ENCODE measurements around the gene PIK3C2G. TPM values are rescaled to one million over a fixed set of nuclear protein-coding genes. Genes with fewer than 3 reads are reported as not detected.
A peak's percentile ranks its signal among the peaks of the same experiment; 100 is the strongest.

PIK3C2G gene
- total RNA-seq, 1 donor = not detected

- H3K79me2 ChIP-seq (ENCODE audit: insufficient read depth, low read length) = no peaks in the 10 kb centered on the region
- no peaks in the 10 kb centered on the region for H3K27me3 ChIP-seq (ENCODE audit: insufficient read depth, low read length)
- no peaks in the 10 kb centered on the region for H4K20me1 ChIP-seq (ENCODE audit: insufficient read depth, low read length)
- no peak overlapping the region for H3K4me3 ChIP-seq (ENCODE audit: insufficient read depth, low read length)
- no peak for DNase-seq (ENCODE audit: insufficient read length, low spot score, missing footprints)
- H3K9me3 ChIP-seq (ENCODE audit: low read depth, low read length) = no peaks in the 10 kb centered on the region
- H3K4me2 ChIP-seq (ENCODE audit: insufficient read depth, low read length) = no peak overlapping the region
- TF ChIP-seq, protein P1, sequence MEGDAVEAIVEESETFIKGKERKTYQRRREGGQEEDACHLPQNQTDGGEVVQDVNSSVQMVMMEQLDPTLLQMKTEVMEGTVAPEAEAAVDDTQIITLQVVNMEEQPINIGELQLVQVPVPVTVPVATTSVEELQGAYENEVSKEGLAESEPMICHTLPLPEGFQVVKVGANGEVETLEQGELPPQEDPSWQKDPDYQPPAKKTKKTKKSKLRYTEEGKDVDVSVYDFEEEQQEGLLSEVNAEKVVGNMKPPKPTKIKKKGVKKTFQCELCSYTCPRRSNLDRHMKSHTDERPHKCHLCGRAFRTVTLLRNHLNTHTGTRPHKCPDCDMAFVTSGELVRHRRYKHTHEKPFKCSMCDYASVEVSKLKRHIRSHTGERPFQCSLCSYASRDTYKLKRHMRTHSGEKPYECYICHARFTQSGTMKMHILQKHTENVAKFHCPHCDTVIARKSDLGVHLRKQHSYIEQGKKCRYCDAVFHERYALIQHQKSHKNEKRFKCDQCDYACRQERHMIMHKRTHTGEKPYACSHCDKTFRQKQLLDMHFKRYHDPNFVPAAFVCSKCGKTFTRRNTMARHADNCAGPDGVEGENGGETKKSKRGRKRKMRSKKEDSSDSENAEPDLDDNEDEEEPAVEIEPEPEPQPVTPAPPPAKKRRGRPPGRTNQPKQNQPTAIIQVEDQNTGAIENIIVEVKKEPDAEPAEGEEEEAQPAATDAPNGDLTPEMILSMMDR (IDR thresholded peaks at IDR 0.05; ENCODE audit: extremely low read depth, low read depth, low read length) = no peak
- H3K36me3 ChIP-seq (ENCODE audit: insufficient read depth, low read length) = no peaks in the 10 kb centered on the region
- no peak overlapping the region for H3K27ac ChIP-seq (ENCODE audit: low read depth, low read length)
- no peak overlapping the region for H2AFZ ChIP-seq (ENCODE audit: low read length)
- no peaks in the 10 kb centered on the region for H3K4me1 ChIP-seq (ENCODE audit: insufficient read depth, low read length)
Measured at GRCh38 chr12:18313306-18313705, 52.0 kb downstream of the PIK3C2G start.

DNA sequence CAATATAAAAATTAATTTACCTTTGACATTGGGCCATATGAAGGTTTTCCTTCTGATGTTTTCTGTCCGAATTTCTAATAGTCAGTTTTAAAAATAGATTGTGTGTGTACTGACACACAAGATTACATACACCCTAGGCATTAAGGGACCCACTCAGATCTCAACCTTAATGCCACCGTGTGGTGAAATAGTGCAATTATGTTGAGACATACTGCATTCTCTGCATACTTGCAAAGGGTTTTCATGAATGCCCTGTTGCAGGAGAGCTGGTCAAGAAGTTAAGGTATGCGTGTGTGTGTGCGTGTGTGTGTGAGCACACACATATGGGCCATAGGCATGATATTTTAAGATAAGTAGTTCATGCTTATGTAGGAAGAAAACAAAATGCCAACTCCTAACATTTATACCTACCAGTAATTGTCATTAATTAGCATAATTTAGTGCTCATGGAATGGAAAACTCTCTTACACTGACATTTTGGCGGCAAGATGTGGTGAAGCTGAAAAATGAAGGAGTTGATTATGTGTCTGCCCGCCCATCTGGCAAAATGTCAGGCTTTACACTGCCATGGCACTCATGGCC is 58.8 kb downstream of the PIK3C2G start:
- no peaks in the 10 kb centered on the region for H3K36me3 ChIP-seq (ENCODE audit: insufficient read depth, low read length)
- peaks cover 19% of the 10 kb centered on the region for H3K4me1 ChIP-seq (ENCODE audit: insufficient read depth, low read length)
- peak; percentile 48 for DNase-seq (ENCODE audit: insufficient read length, low spot score, missing footprints)
- no peak overlapping the region for H2AFZ ChIP-seq (ENCODE audit: low read length)
- TF ChIP-seq, protein P1 (IDR thresholded peaks at IDR 0.05; ENCODE audit: extremely low read depth, low read depth, low read length) = peak; percentile 49
- no peaks in the 10 kb centered on the region for H3K79me2 ChIP-seq (ENCODE audit: insufficient read depth, low read length)
- H3K4me3 ChIP-seq (ENCODE audit: insufficient read depth, low read length) = no peak overlapping the region
- H3K27ac ChIP-seq (ENCODE audit: low read depth, low read length) = no peak overlapping the region
- H3K4me2 ChIP-seq (ENCODE audit: insufficient read depth, low read length) = peak overlapping the region; percentile 52
- no peaks in the 10 kb centered on the region for H3K27me3 ChIP-seq (ENCODE audit: insufficient read depth, low read length)
- no peaks in the 10 kb centered on the region for H4K20me1 ChIP-seq (ENCODE audit: insufficient read depth, low read length)
- H3K9me3 ChIP-seq (ENCODE audit: low read depth, low read length) = no peaks in the 10 kb centered on the region

DNA sequence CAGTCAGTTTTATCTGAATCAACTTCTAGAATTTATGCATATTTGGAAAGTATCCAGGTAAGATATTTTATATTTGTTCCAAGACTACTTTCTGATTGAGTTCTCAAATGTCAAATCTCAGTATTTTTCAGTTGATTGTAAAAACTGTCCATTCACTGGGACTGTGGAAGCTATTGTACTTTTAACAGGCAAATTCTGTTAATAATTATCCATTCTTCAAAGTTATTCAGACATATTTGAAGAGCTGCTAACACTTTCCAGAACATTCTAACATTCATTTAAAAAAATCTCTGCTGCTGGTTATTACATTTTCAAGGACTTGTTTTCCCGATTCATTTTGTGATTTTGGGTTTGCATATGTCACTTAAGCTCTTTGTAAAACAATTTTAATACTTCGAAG is 59.7 kb downstream of the PIK3C2G start:
- no peaks in the 10 kb centered on the region for H3K79me2 ChIP-seq (ENCODE audit: insufficient read depth, low read length)
- no peak overlapping the region for H3K4me2 ChIP-seq (ENCODE audit: insufficient read depth, low read length)
- H3K27ac ChIP-seq (ENCODE audit: low read depth, low read length) = no peak overlapping the region
- DNase-seq (ENCODE audit: insufficient read length, low spot score, missing footprints) = no peak
- H3K27me3 ChIP-seq (ENCODE audit: insufficient read depth, low read length) = no peaks in the 10 kb centered on the region
- H3K36me3 ChIP-seq (ENCODE audit: insufficient read depth, low read length) = no peaks in the 10 kb centered on the region
- TF ChIP-seq, protein P1 (IDR thresholded peaks at IDR 0.05; ENCODE audit: extremely low read depth, low read depth, low read length) = no peak
- H3K4me3 ChIP-seq (ENCODE audit: insufficient read depth, low read length) = no peak overlapping the region
- no peaks in the 10 kb centered on the region for H4K20me1 ChIP-seq (ENCODE audit: insufficient read depth, low read length)
- H3K4me1 ChIP-seq (ENCODE audit: insufficient read depth, low read length) = peaks cover 19% of the 10 kb centered on the region
- no peaks in the 10 kb centered on the region for H3K9me3 ChIP-seq (ENCODE audit: low read depth, low read length)
- H2AFZ ChIP-seq (ENCODE audit: low read length) = no peak overlapping the region

DNA sequence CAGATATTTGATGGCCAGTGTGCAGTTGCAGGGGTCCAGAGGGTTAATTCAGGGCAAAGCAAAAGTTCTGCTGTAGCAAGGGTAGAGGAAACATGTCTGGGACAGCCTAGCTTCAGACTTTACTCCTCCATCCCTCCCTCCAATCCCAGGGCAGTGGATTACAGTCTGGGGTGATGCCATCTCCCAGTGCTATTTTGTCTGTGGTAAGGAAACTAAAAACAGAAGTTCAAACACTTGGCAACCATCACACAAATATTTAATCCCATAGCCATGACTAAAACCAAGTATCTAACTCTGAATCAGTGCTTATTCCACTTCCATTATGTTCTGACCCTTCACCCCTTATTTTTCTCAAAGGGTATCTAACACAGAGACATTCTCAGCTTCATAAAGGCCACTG is 61.8 kb downstream of the PIK3C2G start:
- Histone ChIP-seq H2AFZ (ENCODE audit: low read length) (peak overlapping the region; percentile 72), H3K36me3 (ENCODE audit: insufficient read depth, low read length) (no peaks in the 10 kb centered on the region), H3K79me2 (ENCODE audit: insufficient read depth, low read length) (no peaks in the 10 kb centered on the region), H3K27me3 (ENCODE audit: insufficient read depth, low read length) (no peaks in the 10 kb centered on the region), H3K4me1 (ENCODE audit: insufficient read depth, low read length) (peaks cover 19% of the 10 kb centered on the region), H3K4me3 (ENCODE audit: insufficient read depth, low read length) (no peak overlapping the region), H3K9me3 (ENCODE audit: low read depth, low read length) (no peaks in the 10 kb centered on the region), H3K27ac (ENCODE audit: low read depth, low read length) (no peak overlapping the region), H3K4me2 (ENCODE audit: insufficient read depth, low read length) (no peak overlapping the region), H4K20me1 (ENCODE audit: insufficient read depth, low read length) (no peaks in the 10 kb centered on the region)
- TF ChIP-seq, protein P1 (IDR thresholded peaks at IDR 0.05; ENCODE audit: extremely low read depth, low read depth, low read length) = no peak
- DNase-seq (ENCODE audit: insufficient read length, low spot score, missing footprints) = no peak
